H1 (cell line): ENCODE measurements around the gene KDM5A. TPM values are rescaled to one million over a fixed set of nuclear protein-coding genes. Genes with fewer than 3 reads are reported as not detected.

Experiments used
- CTCF ChIA-PET: fragments of 300-600 bp; sonication (Branson Sonifier 250); formaldehyde crosslinking; loops from one replicate; lab custom pipeline; 2021; ENCODE audit not compliant: partially characterized antibody; lab: Charles Lee
- POLR2A ChIA-PET: fragments of 300-600 bp; sonication (Branson Sonifier 250); formaldehyde crosslinking; loops from one replicate; lab custom pipeline; 2021; ENCODE audit warnings: inconsistent platforms; ENCODE audit not compliant: partially characterized antibody; lab: Charles Lee
- DNase-seq, 2 experiments: peaks; one replicate each; pipeline versions ENCODE4 v3.0.0 to v3.0.0-alpha.2; 2010 to 2022; ENCODE audit warnings: low spot score in 2 of 2, low read depth in 1 of 2, mixed read lengths in 1 of 2
- FAIRE-seq: peaks from 2 replicates; lab custom pipeline; 2011; peaks lifted over from hg19 to GRCh38; lab: Jason Lieb, UNC
- H2AFZ ChIP-seq: 2 replicates; pipeline ENCODE4 v1.8.1; 2012; ENCODE audit warnings: low read length, inconsistent platforms
- H2AK5ac ChIP-seq: 2 replicates; pipeline ENCODE4 v1.6.1; 2013; ENCODE audit warnings: low read depth, low read length
- H2BK120ac ChIP-seq: replicated peaks from 2 replicates; pipeline ENCODE3; 2013; ENCODE audit warnings: low read depth, low read length, inconsistent platforms
- H2BK12ac ChIP-seq: 2 replicates; pipeline ENCODE4 v1.6.1; 2013; ENCODE audit warnings: low read depth, low read length
- H2BK15ac ChIP-seq: 2 replicates; pipeline ENCODE4 v1.6.1; 2013; ENCODE audit warnings: low read length
- H2BK20ac ChIP-seq: 2 replicates; pipeline ENCODE4 v1.6.1; 2013; ENCODE audit warnings: low read length
- H2BK5ac ChIP-seq: 2 replicates; pipeline ENCODE4 v1.6.1; 2013; ENCODE audit warnings: low read depth, low read length
- H3K14ac ChIP-seq: 2 replicates; pipeline ENCODE4 v1.6.1; 2013; ENCODE audit warnings: inconsistent platforms; ENCODE audit not compliant: insufficient read length
- H3K18ac ChIP-seq: 2 replicates; pipeline ENCODE4 v1.6.1; 2013; ENCODE audit warnings: low read length; ENCODE audit errors: extremely low read depth
- H3K23ac ChIP-seq: 2 replicates; pipeline ENCODE4 v1.6.1; 2013; ENCODE audit warnings: inconsistent platforms; ENCODE audit not compliant: insufficient read length
- H3K23me2 ChIP-seq: 2 replicates; pipeline ENCODE4 v1.6.1; 2013; ENCODE audit warnings: low read depth, low read length
- H3K27ac ChIP-seq: 2 replicates; pipeline ENCODE4 v1.6.1; 2011; ENCODE audit warnings: low read depth, low read length, inconsistent platforms
- H3K27me3 ChIP-seq, 4 experiments: replicated peaks in 1 of 4; 1 replicate in 1 of 4; 2 replicates in 3 of 4; pipeline versions ENCODE4 v1.6.1 to v1.8.1; 2011 to 2013; ENCODE audit warnings: low read length in 3 of 4, mild to moderate bottlenecking in 3 of 4, inconsistent platforms in 2 of 4, mixed read lengths in 2 of 4, moderate library complexity in 1 of 4; ENCODE audit not compliant: control insufficient read depth in 3 of 4, insufficient read depth in 3 of 4; ENCODE audit errors: extremely low read depth in 1 of 4
- H3K36me3 ChIP-seq, 4 experiments: 2 replicates each; pipeline versions ENCODE4 v1.6.1 to v1.8.1; 2011 to 2013; ENCODE audit warnings: mild to moderate bottlenecking in 4 of 4, low read length in 3 of 4, moderate library complexity in 2 of 4, control low read depth in 1 of 4, inconsistent platforms in 1 of 4; ENCODE audit not compliant: insufficient read depth in 4 of 4, control insufficient read depth in 2 of 4
- H3K4ac ChIP-seq: replicated peaks from 2 replicates; pipeline ENCODE3; 2013; ENCODE audit warnings: low read length, low read depth, mixed read lengths, inconsistent platforms; ENCODE audit not compliant: insufficient read length
- H3K4me1 ChIP-seq, 4 experiments: replicated peaks in 1 of 4; 1 replicate in 1 of 4; 2 replicates in 3 of 4; pipeline versions ENCODE4 v1.6.1 to v1.8.1; 2011 to 2013; ENCODE audit warnings: low read length in 3 of 4, inconsistent platforms in 2 of 4, mixed read lengths in 1 of 4; ENCODE audit not compliant: insufficient read depth in 4 of 4, control insufficient read depth in 3 of 4
- H3K4me2 ChIP-seq, 2 experiments: 2 replicates each; pipeline versions ENCODE4 v1.6.1 to v1.8.1; 2011 to 2013; ENCODE audit warnings: low read depth in 2 of 2, low read length in 2 of 2, control low read depth in 1 of 2, inconsistent platforms in 1 of 2, mild to moderate bottlenecking in 1 of 2; ENCODE audit not compliant: insufficient read depth in 1 of 2
- H3K4me3 ChIP-seq, 4 experiments: fragments of 200-600, 300-600 bp in 1 of 4; sonication (generic), shearing (Covaris generic), sonication (Bioruptor Twin) in 1 of 4; 2 replicates each; pipeline versions ENCODE4 v1.5.1 to v1.8.1; 2011 to 2016; ENCODE audit warnings: low read length in 4 of 4, low read depth in 3 of 4, control low read depth in 2 of 4, inconsistent platforms in 2 of 4, mild to moderate bottlenecking in 2 of 4, mixed read lengths in 1 of 4, moderate library complexity in 1 of 4; ENCODE audit not compliant: insufficient read depth in 2 of 4; ENCODE audit errors: extremely low read depth in 1 of 4
- H3K56ac ChIP-seq: replicated peaks from 2 replicates; pipeline ENCODE3; 2013; ENCODE audit warnings: low read depth, mild to moderate bottlenecking, mixed read lengths, low read length, inconsistent platforms; ENCODE audit not compliant: insufficient read length
- H3K79me1 ChIP-seq: 2 replicates; pipeline ENCODE4 v1.6.1; 2013; ENCODE audit warnings: low read depth, low read length, control low read depth
- H3K79me2 ChIP-seq, 2 experiments: 2 replicates each; pipeline versions ENCODE4 v1.6.1 to v1.8.1; 2012 to 2013; ENCODE audit warnings: low read length in 2 of 2, mild to moderate bottlenecking in 2 of 2, inconsistent platforms in 1 of 2; ENCODE audit not compliant: insufficient read depth in 2 of 2, control insufficient read depth in 1 of 2
- H3K9ac ChIP-seq, 4 experiments: replicated peaks in 1 of 4; 1 replicate in 1 of 4; 2 replicates in 3 of 4; pipeline versions ENCODE4 v1.6.1 to v1.8.1; 2011 to 2013; ENCODE audit warnings: low read depth in 3 of 4, low read length in 3 of 4, control low read depth in 2 of 4, mild to moderate bottlenecking in 2 of 4, moderate library complexity in 2 of 4, inconsistent platforms in 1 of 4; ENCODE audit errors: extremely low read depth in 1 of 4
- H3K9me3 ChIP-seq, 2 experiments: 2 replicates each; pipeline versions ENCODE4 v1.6.1 to v1.8.1; 2012 to 2013; ENCODE audit warnings: mild to moderate bottlenecking in 2 of 2, moderate library complexity in 2 of 2, control low read depth in 1 of 2, inconsistent platforms in 1 of 2, low read depth in 1 of 2, low read length in 1 of 2, mixed read lengths in 1 of 2; ENCODE audit not compliant: insufficient read depth in 2 of 2
- H4K20me1 ChIP-seq, 2 experiments: replicated peaks in 1 of 2; 2 replicates each; pipeline versions ENCODE3 to v1.8.1; 2011 to 2013; ENCODE audit warnings: inconsistent platforms in 2 of 2, low read length in 2 of 2, mild to moderate bottlenecking in 1 of 2; ENCODE audit not compliant: insufficient read depth in 2 of 2, control insufficient read depth in 1 of 2
- H4K5ac ChIP-seq: 2 replicates; pipeline ENCODE4 v1.6.1; 2013; ENCODE audit warnings: low read length, low read depth, mixed read lengths, inconsistent platforms; ENCODE audit not compliant: insufficient read length
- H4K8ac ChIP-seq: 2 replicates; pipeline ENCODE4 v1.8.0; 2013; ENCODE audit warnings: mild to moderate bottlenecking, moderate library complexity, low read length, inconsistent platforms; ENCODE audit not compliant: insufficient read depth; ENCODE audit errors: extremely low read depth
- H4K91ac ChIP-seq: replicated peaks from 2 replicates; pipeline ENCODE3; 2013; ENCODE audit warnings: low read length, mixed read lengths, inconsistent platforms; ENCODE audit not compliant: insufficient read length
- ATF3 ChIP-seq: IDR thresholded peaks from 2 replicates; pipeline ENCODE4 v1.6.1; 2011; ENCODE audit warnings: low read depth, mild to moderate bottlenecking, low read length; ENCODE audit not compliant: insufficient read depth
- BACH1 ChIP-seq: IDR thresholded peaks from 2 replicates; pipeline ENCODE4 v1.6.1; 2012; ENCODE audit warnings: low read length, improper control_type of control experiment
- CEBPB ChIP-seq: IDR thresholded peaks from 2 replicates; pipeline ENCODE4 v1.6.1; 2012; ENCODE audit warnings: low read depth, low read length
- CHD2 ChIP-seq: IDR thresholded peaks from 2 replicates; pipeline ENCODE4 v1.6.1; 2012; ENCODE audit warnings: low read length, improper control_type of control experiment
- CREB1 ChIP-seq: IDR thresholded peaks from 2 replicates; pipeline ENCODE4 v1.6.1; 2012; ENCODE audit warnings: inconsistent platforms
- E2F6 ChIP-seq: IDR thresholded peaks from 2 replicates; pipeline ENCODE4 v1.6.1; 2012; ENCODE audit warnings: inconsistent platforms
- FOSL1 ChIP-seq: IDR thresholded peaks from 2 replicates; pipeline ENCODE4 v1.6.1; 2011; ENCODE audit warnings: mild to moderate bottlenecking, low read depth, low read length, moderate library complexity; ENCODE audit not compliant: insufficient read depth
- RFX5 ChIP-seq: IDR thresholded peaks from 2 replicates; pipeline ENCODE4 v1.6.1; 2011; ENCODE audit warnings: low read depth, low read length, improper control_type of control experiment, borderline replicate concordance
- RNF2 ChIP-seq: fragments of 200-900, 300-1000 bp; sonication (generic); IDR thresholded peaks from 2 replicates; pipeline ENCODE4 v1.7.1; 2016; ENCODE audit warnings: borderline replicate concordance, low read depth, mild to moderate bottlenecking, antibody characterized with exemption, low read length; ENCODE audit not compliant: poor library complexity, severe bottlenecking; ENCODE audit errors: missing control alignments
- SIX5 ChIP-seq: IDR thresholded peaks from 2 replicates; pipeline ENCODE4 v1.6.1; 2011; ENCODE audit warnings: mild to moderate bottlenecking, low read depth, low read length
- SP4 ChIP-seq: IDR thresholded peaks from 2 replicates; pipeline ENCODE4 v1.6.1; 2012; ENCODE audit warnings: low read length, inconsistent platforms
- WGBS, 2 experiments: shearing (Covaris generic) in 1 of 2; methylation state at CpG; one replicate each; pipeline versions ENCODE4 v1.1.6 to v1.1.7; 2013 to 2015; ENCODE audit warnings: low lambda C conversion rate in 2 of 2, mixed read lengths in 2 of 2, inconsistent platforms in 1 of 2, low coverage in 1 of 2, missing lambda C conversion rate in 1 of 2; ENCODE audit not compliant: insufficient replicate concordance in 2 of 2, insufficient coverage in 1 of 2, insufficient read length in 1 of 2; ENCODE audit errors: extremely low coverage in 1 of 2, missing lambda C conversion rate in 1 of 2; 5-methylcytosine and 5-hydroxymethylcytosine counted together
- polyA plus RNA-seq, 7 experiments: library from polyadenylated mRNA; depleted of rRNA in 3 of 7; stranded (reverse) in 5 of 7; unstranded in 2 of 7; fragments of >200 nt in 5 of 7; fragments of 200-250 nt in 2 of 7; gene quantifications; 1 replicate in 5 of 7; 2 replicates in 1 of 7; 4 replicates in 1 of 7; pipeline versions ENCODE4 v1.2.1 to v1.2.3, GENCODE V29; 2011 to 2013; ENCODE audit warnings: missing spikeins in 2 of 7, mixed read lengths in 2 of 7
- total RNA-seq: library from RNA; stranded (reverse); fragmentation: NEBNext Ultra II Directional; extraction: Animal tissue kit (Norgen Biotek cat#: 25700); gene quantifications from 2 replicates; pipeline ENCODE4 v1.2.1, GENCODE V29; 2021

Gene KDM5A
- total and polyA plus RNA-seq, 2 of the 8 experiments (the other 6 are each of a cell fraction or from before 2014, with no cell fraction given), result 6.3 to 36.9 TPM

GRCh38 chr12:263574-263973 lies 125.5 kb downstream of the KDM5A start:
- no peaks in the 10 kb centered on the region for H3K36me3 ChIP-seq
- no peaks in the 10 kb centered on the region for H3K23me2 ChIP-seq
- no peak overlapping the region for H2BK120ac ChIP-seq
- no peak overlapping the region for H3K9ac ChIP-seq
- no peaks in the 10 kb centered on the region for H4K20me1 ChIP-seq
- no peaks in the 10 kb centered on the region for H3K27me3 ChIP-seq
- no peak overlapping the region for H2BK15ac ChIP-seq
- no peak overlapping the region for H4K5ac ChIP-seq
- ChIA-PET POLR2A (no interaction called here), CTCF (interaction anchor here (1.2 to 2.3 kb wide), 6 partner anchors 8 to 46 kb away, joined by 3 to 7 read pairs (median 4); no protein-coding TSS in a partner anchor)
- no peak overlapping the region for H3K23ac ChIP-seq
- no peak overlapping the region for H4K8ac ChIP-seq
- no peaks in the 10 kb centered on the region for H3K9me3 ChIP-seq
- no peak overlapping the region for H3K4me3 ChIP-seq
- no peak overlapping the region for H2BK20ac ChIP-seq
- H3K4me1 ChIP-seq, result peaks cover 0 to 2% (median 0%) of the 10 kb centered on the region in 4 experiments; a peak in 2 of 7 replicates
- DNase-seq (no peak), FAIRE-seq (no peak)
- H3K18ac ChIP-seq, result no peak overlapping the region
- H3K79me1 ChIP-seq, result no peaks in the 10 kb centered on the region
- H4K91ac ChIP-seq, result no peak overlapping the region
- TF ChIP-seq CEBPB, result no peak
- TF ChIP-seq SP4, result no peak
- no peak for TF ChIP-seq SIX5
- TF ChIP-seq E2F6, result no peak
- TF ChIP-seq ATF3, result no peak
- no peak for TF ChIP-seq RNF2
- TF ChIP-seq FOSL1, result no peak
- no peak for TF ChIP-seq CHD2
- no peak for TF ChIP-seq RFX5
- TF ChIP-seq CREB1, result no peak
- TF ChIP-seq BACH1, result no peak
- H2AFZ ChIP-seq, result no peak overlapping the region
- H3K79me2 ChIP-seq, result no peaks in the 10 kb centered on the region
- no peak overlapping the region for H3K14ac ChIP-seq
- H3K27ac ChIP-seq, result no peak overlapping the region
- H2AK5ac ChIP-seq, result no peak overlapping the region
- H2BK5ac ChIP-seq, result no peak overlapping the region
- H3K4ac ChIP-seq, result no peak overlapping the region
- H2BK12ac ChIP-seq, result no peak overlapping the region
- 89% methylated on average over 9 of the region's 9 CpGs; no CpG with 5 or more reads in 1 of the 2 experiments for WGBS, 2 experiments
- H3K56ac ChIP-seq, result no peak overlapping the region
- no peak overlapping the region for H3K4me2 ChIP-seq
